Esophagus muscularis mucosa (tissue), 3 donors: Measurements from ENCODE around the gene SV2C.

Experiments used
- POLR2A ChIP-seq: fragments of 450-650 bp; IDR thresholded peaks from one replicate; pipeline ENCODE4 v1.6.1; 2017; ENCODE audit warnings: antibody characterized with exemption, moderate library complexity, mild to moderate bottlenecking, low read depth
- POLR2AphosphoS5 ChIP-seq, 2 donors: sonication (generic); formaldehyde crosslinking; IDR thresholded peaks; one replicate each; pipeline ENCODE4 v1.6.1; 2017; ENCODE audit warnings: antibody characterized with exemption in 2 of 2
- TF ChIP-seq, protein P1 (sequence below), 3 experiments: fragments of 200-600 bp in 2 of 3; fragments of 450-650 bp in 1 of 3; sonication (generic) in 2 of 3; IDR thresholded peaks; one replicate each; pipeline ENCODE4 v1.5.1; 2017 to 2019; ENCODE audit warnings: antibody characterized with exemption in 3 of 3, mild to moderate bottlenecking in 2 of 3, moderate library complexity in 1 of 3

DNA sequence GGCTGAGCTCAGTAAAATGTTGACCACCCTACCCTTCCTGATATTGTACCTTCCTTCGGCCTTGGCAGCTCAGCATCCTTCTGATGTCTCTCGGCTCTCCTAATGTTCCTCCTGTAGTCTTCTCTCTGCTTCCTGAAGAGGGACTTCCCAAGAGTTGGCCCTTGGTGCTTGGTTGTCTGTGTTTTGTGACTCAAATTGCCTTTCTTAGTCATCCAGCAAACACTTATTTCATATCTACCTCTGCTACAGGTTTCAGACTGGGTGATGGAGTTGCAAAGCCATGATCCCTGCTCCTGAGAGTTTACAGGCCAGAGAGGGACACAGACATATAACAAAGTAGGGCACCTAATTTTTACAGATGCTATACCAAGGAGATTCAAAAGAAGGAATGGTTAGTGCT, 70.1 kb downstream of the SV2C start:
- TF ChIP-seq, protein P1, sequence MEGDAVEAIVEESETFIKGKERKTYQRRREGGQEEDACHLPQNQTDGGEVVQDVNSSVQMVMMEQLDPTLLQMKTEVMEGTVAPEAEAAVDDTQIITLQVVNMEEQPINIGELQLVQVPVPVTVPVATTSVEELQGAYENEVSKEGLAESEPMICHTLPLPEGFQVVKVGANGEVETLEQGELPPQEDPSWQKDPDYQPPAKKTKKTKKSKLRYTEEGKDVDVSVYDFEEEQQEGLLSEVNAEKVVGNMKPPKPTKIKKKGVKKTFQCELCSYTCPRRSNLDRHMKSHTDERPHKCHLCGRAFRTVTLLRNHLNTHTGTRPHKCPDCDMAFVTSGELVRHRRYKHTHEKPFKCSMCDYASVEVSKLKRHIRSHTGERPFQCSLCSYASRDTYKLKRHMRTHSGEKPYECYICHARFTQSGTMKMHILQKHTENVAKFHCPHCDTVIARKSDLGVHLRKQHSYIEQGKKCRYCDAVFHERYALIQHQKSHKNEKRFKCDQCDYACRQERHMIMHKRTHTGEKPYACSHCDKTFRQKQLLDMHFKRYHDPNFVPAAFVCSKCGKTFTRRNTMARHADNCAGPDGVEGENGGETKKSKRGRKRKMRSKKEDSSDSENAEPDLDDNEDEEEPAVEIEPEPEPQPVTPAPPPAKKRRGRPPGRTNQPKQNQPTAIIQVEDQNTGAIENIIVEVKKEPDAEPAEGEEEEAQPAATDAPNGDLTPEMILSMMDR (IDR thresholded peaks at IDR 0.05) = no peak
- no peak for TF ChIP-seq POLR2AphosphoS5 (IDR thresholded peaks at IDR 0.05)
- no peak for TF ChIP-seq POLR2A
